Parathyroid adenoma (tissue), 2 donors: Measurements from ENCODE around the gene THRA.

ENCODE experiments used
- H2AFZ ChIP-seq: fragments of 300-600 bp; sonication (generic); one replicate; pipeline ENCODE4 v1.7.0; 2017; ENCODE audit warnings: antibody characterized with exemption, mild to moderate bottlenecking
- H3K27ac ChIP-seq: fragments of 300-600 bp; sonication (generic); one replicate; pipeline ENCODE4 v1.7.0; 2017
- H3K27me3 ChIP-seq: fragments of 300-600 bp; sonication (generic); one replicate; pipeline ENCODE4 v1.7.0; 2017; ENCODE audit warnings: low read length; ENCODE audit not compliant: control insufficient read depth, insufficient read depth
- H3K36me3 ChIP-seq: fragments of 300-600 bp; sonication (generic); one replicate; pipeline ENCODE4 v1.7.0; 2017; ENCODE audit warnings: low read length; ENCODE audit not compliant: control insufficient read depth, insufficient read depth
- H3K4me1 ChIP-seq: fragments of 300-600 bp; sonication (generic); one replicate; pipeline ENCODE4 v1.7.0; 2017; ENCODE audit warnings: control low read depth
- H3K4me2 ChIP-seq: fragments of 300-600 bp; sonication (generic); one replicate; pipeline ENCODE4 v1.7.0; 2017; ENCODE audit warnings: low read length
- H3K4me3 ChIP-seq: fragments of 300-600 bp; sonication (generic); one replicate; pipeline ENCODE4 v1.7.0; 2017; ENCODE audit warnings: low read depth, low read length
- H3K79me2 ChIP-seq: fragments of 300-600 bp; sonication (generic); one replicate; pipeline ENCODE4 v1.7.0; 2017; ENCODE audit warnings: control low read depth
- H3K9ac ChIP-seq: fragments of 300-600 bp; sonication (generic); one replicate; pipeline ENCODE4 v1.7.0; 2017; ENCODE audit warnings: mild to moderate bottlenecking
- H3K9me3 ChIP-seq: fragments of 300-600 bp; sonication (generic); one replicate; pipeline ENCODE4 v1.7.0; 2017; ENCODE audit warnings: low read length; ENCODE audit not compliant: control insufficient read depth
- CTCF ChIP-seq: fragments of 300-600 bp; sonication (generic); IDR thresholded peaks from one replicate; pipeline ENCODE4 v1.7.0; 2017; ENCODE audit warnings: antibody characterized with exemption, mild to moderate bottlenecking
- donor health status: primary hyperparathyroidism.

Gene THRA

GRCh38 chr17:40111221-40112128 is 48.7 kb downstream of the THRA start:
- Histone ChIP-seq H3K27ac (peak overlapping the region; percentile 77), H3K36me3 (no peaks in the 10 kb centered on the region)

GRCh38 chr17:40112191-40112711 is 49.5 kb downstream of the THRA start:
- H3K4me3 ChIP-seq = peak overlapping the region; percentile 18
- peak overlapping the region; percentile 16 for H3K4me2 ChIP-seq
- peak overlapping the region; percentile 65 for H2AFZ ChIP-seq
- H3K9me3 ChIP-seq = no peaks in the 10 kb centered on the region
- TF ChIP-seq CTCF = no peak
- H3K4me1 ChIP-seq = peaks cover 60% of the 10 kb centered on the region
- no peaks in the 10 kb centered on the region for H3K36me3 ChIP-seq
- no peak overlapping the region for H3K9ac ChIP-seq
- H3K27ac ChIP-seq = peak overlapping the region; percentile 77
- H3K27me3 ChIP-seq = no peaks in the 10 kb centered on the region
- no peaks in the 10 kb centered on the region for H3K79me2 ChIP-seq

More at GRCh38 chr17:40111221-40112128, 48.7 kb downstream of the THRA start:
- H3K4me1 ChIP-seq = peaks cover 68% of the 10 kb centered on the region
- peak overlapping the region; percentile 18 for H3K4me3 ChIP-seq
- H2AFZ ChIP-seq = peak overlapping the region; percentile 29
- TF ChIP-seq CTCF = peak; percentile 94
- H3K27me3 ChIP-seq = no peaks in the 10 kb centered on the region
- no peaks in the 10 kb centered on the region for H3K79me2 ChIP-seq
- peak overlapping the region; percentile 16 for H3K4me2 ChIP-seq
- no peaks in the 10 kb centered on the region for H3K9me3 ChIP-seq
- no peak overlapping the region for H3K9ac ChIP-seq

- H3K4me1 ChIP-seq = peaks cover 55% of the 10 kb centered on the region
Observed at GRCh38 chr17:40112718-40113109, 49.9 kb downstream of the THRA start.

GRCh38 chr17:40113110-40113906 is 50.5 kb downstream of the THRA start:
- Histone ChIP-seq H3K9ac (no peak overlapping the region), H3K79me2 (no peaks in the 10 kb centered on the region), H2AFZ (peak overlapping the region; percentile 78), H3K4me2 (peak overlapping the region; percentile 86), H3K27ac (peak overlapping the region; percentile 77), H3K27me3 (no peaks in the 10 kb centered on the region), H3K4me3 (peak overlapping the region; percentile 49), H3K4me1 (peaks cover 50% of the 10 kb centered on the region), H3K9me3 (no peaks in the 10 kb centered on the region), H3K36me3 (no peaks in the 10 kb centered on the region)
- peak; percentile 93 for TF ChIP-seq CTCF

More at GRCh38 chr17:40112718-40113109, 49.9 kb downstream of the THRA start:
- Histone ChIP-seq H3K27me3 (no peaks in the 10 kb centered on the region), H2AFZ (peak overlapping the region; percentile 65), H3K9me3 (no peaks in the 10 kb centered on the region), H3K4me3 (no peak overlapping the region), H3K79me2 (no peaks in the 10 kb centered on the region), H3K4me2 (no peak overlapping the region), H3K9ac (no peak overlapping the region), H3K27ac (peak overlapping the region; percentile 77), H3K36me3 (no peaks in the 10 kb centered on the region)
- no peak for TF ChIP-seq CTCF
